ENCODE measurements around the gene PRPF6.

- TF ChIP-seq CTCF (IDR thresholded peaks at IDR 0.05; ENCODE audit: insufficient read depth, low read depth, low read length) (no peak), EZH2 (IDR thresholded peaks at IDR 0.05; ENCODE audit: insufficient read depth, low read length) (no peak)
Observed at GRCh38 chr20:63966172-63966943, 14.6 kb upstream of the PRPF6 start.
